Adrenal gland (tissue), 12 donors: ENCODE data around the gene TREH. TPM values are rescaled to one million over a fixed set of nuclear protein-coding genes. Genes with fewer than 3 reads are reported as not detected.

Experiments used
- DNase-seq, 7 donors: peaks; one replicate each; pipeline ENCODE4 v3.0.0-alpha.2; 2019 to 2020
- H3K27ac ChIP-seq, 5 donors: fragments of 200-600 bp; sonication (generic) in 4 of 5; 1 replicate in 3 of 5; 2 replicates in 2 of 5; pipeline versions ENCODE4 v1.5.1 to v1.8.0; 2016 to 2020; ENCODE audit warnings: mild to moderate bottlenecking in 1 of 5
- H3K27me3 ChIP-seq: fragments of 200-600 bp; 2 replicates; pipeline ENCODE4 v1.8.0; 2021
- H3K36me3 ChIP-seq, 2 donors: fragments of 200-600 bp; replicated peaks in 1 of 2; 1 replicate in 1 of 2; 2 replicates in 1 of 2; pipeline versions ENCODE4 v1.5.1 to v1.8.0; 2018 to 2022
- H3K4me1 ChIP-seq, 2 donors: fragments of 200-600 bp; replicated peaks in 1 of 2; 1 replicate in 1 of 2; 2 replicates in 1 of 2; pipeline versions ENCODE4 v1.5.1 to v1.8.0; 2018 to 2021
- H3K4me3 ChIP-seq, 4 donors: fragments of 200-600 bp; sonication (generic) in 3 of 4; one replicate each; pipeline ENCODE4 v1.5.1; 2016 to 2018
- H3K9me3 ChIP-seq, 3 donors: fragments of 200-600 bp; sonication (generic) in 1 of 3; replicated peaks in 1 of 3; 1 replicate in 2 of 3; 2 replicates in 1 of 3; pipeline versions ENCODE4 v1.5.1 to v1.8.0; 2016 to 2021
- POLR2A ChIP-seq, 2 donors: fragments of 450-650 bp; IDR thresholded peaks; one replicate each; pipeline ENCODE4 v1.6.1; 2017; ENCODE audit warnings: antibody characterized with exemption in 2 of 2, mild to moderate bottlenecking in 2 of 2, moderate library complexity in 1 of 2
- WGBS, 4 donors: extraction: QIAGEN DNeasy Blood & Tissue Kit in 2 of 4; methylation state at CpG; one replicate each; pipeline versions ENCODE4 v1.1.5 to v1.1.7; 2013 to 2017; 5-methylcytosine and 5-hydroxymethylcytosine counted together
- intact Hi-C, 2 donors: fragments of 100-400 bp; cut with DNase I; formaldehyde crosslinking; loops; one replicate each; pipeline versions ENCODE4 v1.14.1 to v1.15.0; 2022 to 2023
- polyA plus RNA-seq, 3 donors: library from polyadenylated mRNA; stranded (reverse); fragments of 200-250 nt in 2 of 3; fragments of 350-450 nt in 1 of 3; fragmentation: Illumina TruSeq in 1 of 3; extraction: RNeasy Lipid Tissue Mini Kit (QIAGEN cat#74804) in 1 of 3; gene quantifications; one replicate each; pipeline ENCODE4 v1.2.3, GENCODE V29; 2013 to 2014
- total RNA-seq, 9 donors: library from RNA; depleted of rRNA in 4 of 9; stranded (reverse); fragments of >200 nt in 4 of 9; fragments of 120-200 nt in 1 of 9; fragmentation: NEBNext Ultra II Directional in 1 of 9; extraction: Animal tissue kit (Norgen Biotek cat#: 25700) in 1 of 9; gene quantifications; one replicate each; pipeline versions ENCODE4 v1.1.0 to v1.2.4, GENCODE V29; 2013 to 2023
- TF ChIP-seq, protein P1 (sequence below), 6 experiments: fragments of 450-650 bp in 4 of 6; fragments of 200-600 bp in 2 of 6; sonication (generic) in 1 of 6; IDR thresholded peaks; 1 replicate in 5 of 6; 2 replicates in 1 of 6; pipeline versions ENCODE4 v1.5.1 to v1.8.0; 2016 to 2021; ENCODE audit warnings: antibody characterized with exemption in 6 of 6, mild to moderate bottlenecking in 2 of 6, moderate library complexity in 1 of 6
- donor health status: healthy with polysubstance abuse.
- donor health status: Bipolar disorder and iron deficiency.
- donor health status: DM: yes; HTN: yes; CAD: no.
- donor health status: DM: no; HTN: no; CAD: no.
- donor health status: DM: no; HTN: no; CAD: no.
- donor health status: DM: yes; HTN: yes; CAD: no.

Gene TREH
- total and polyA plus RNA-seq, 12 donors: 3.0 to 5.1 TPM; not detected in 10

DNA sequence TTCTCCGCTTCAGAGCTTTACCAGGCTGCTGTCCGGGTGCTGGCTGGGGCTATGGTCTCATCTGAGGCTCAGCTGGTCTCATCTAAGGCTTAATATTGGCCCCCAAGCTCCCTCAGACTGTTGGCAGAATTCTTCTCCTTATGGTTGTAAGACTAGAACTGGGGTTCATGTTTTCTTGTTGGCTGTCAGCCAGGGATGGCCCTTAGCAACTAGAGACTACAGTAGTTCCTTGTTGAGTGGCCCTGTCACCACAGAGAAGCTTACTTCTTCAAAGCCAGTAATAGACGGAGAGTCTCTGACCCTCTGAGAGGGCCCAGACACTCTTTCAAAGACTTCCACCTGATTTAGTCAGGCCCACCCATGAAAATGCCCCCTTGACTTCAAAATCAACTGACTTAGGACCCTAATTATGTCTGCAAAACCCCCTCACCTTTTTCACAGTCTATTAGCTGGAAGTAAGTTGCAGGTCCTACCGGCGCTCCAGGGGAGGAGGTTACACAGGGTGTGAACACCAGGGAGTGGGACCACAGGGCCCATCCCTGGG, 24.2 kb upstream of the TREH start:
- Histone ChIP-seq H3K9me3 (no peaks in the 10 kb centered on the region), H3K4me1 (peaks cover 0 to 7% of the 10 kb centered on the region in 2 donors), H3K27me3 (no peaks in the 10 kb centered on the region), H3K4me3 (no peak overlapping the region), H3K27ac (no peak overlapping the region), H3K36me3 (no peaks in the 10 kb centered on the region)
- WGBS, 4 donors: 91 to 95% (median 93%) methylated on average over 5 of the region's 5 CpGs
- TF ChIP-seq, protein P1, sequence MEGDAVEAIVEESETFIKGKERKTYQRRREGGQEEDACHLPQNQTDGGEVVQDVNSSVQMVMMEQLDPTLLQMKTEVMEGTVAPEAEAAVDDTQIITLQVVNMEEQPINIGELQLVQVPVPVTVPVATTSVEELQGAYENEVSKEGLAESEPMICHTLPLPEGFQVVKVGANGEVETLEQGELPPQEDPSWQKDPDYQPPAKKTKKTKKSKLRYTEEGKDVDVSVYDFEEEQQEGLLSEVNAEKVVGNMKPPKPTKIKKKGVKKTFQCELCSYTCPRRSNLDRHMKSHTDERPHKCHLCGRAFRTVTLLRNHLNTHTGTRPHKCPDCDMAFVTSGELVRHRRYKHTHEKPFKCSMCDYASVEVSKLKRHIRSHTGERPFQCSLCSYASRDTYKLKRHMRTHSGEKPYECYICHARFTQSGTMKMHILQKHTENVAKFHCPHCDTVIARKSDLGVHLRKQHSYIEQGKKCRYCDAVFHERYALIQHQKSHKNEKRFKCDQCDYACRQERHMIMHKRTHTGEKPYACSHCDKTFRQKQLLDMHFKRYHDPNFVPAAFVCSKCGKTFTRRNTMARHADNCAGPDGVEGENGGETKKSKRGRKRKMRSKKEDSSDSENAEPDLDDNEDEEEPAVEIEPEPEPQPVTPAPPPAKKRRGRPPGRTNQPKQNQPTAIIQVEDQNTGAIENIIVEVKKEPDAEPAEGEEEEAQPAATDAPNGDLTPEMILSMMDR (IDR thresholded peaks at IDR 0.05): no peak
- TF ChIP-seq POLR2A (IDR thresholded peaks at IDR 0.05): no peak
- intact Hi-C loops: loop anchor here in 1 of 2 donors (10.0 kb wide), 1 partner anchor 161 kb away; no protein-coding TSS in a partner anchor
- peak in 6 of 7 donors; percentile 36 to 62 (median 48) for DNase-seq

DNA sequence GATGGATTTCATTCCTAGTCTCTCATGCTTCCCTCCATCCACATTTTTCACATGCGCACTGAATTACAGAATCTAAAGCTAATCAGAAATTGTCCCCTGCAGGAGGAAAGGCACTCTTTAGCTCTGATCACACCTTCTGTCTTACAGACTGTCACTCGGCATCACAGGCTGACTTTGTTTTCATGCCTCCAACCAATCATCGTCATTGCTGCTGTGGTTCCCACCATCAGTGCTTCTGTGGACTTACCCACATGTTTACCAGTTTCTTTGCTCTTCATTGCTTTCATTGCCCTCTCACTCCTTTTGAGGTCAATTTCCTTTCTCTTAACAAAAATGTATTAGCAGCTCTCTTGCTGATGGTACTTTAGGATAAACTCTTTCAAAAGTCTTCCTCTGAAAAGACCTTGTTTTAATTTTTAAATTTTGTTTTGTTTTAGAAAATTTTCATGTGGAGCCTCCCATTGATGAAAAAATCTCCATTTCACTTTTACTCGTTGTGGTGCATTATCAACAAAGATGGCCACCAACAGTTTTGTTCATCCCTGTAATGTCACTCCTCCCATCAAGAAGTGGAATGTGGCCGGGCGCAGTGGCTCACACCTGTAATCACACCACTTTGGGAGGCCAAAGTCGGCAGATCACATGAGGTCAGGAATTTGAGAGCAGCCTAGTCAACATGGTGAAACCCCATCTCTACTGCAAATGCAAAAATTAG, 20.2 kb upstream of the TREH start:
- Histone ChIP-seq H3K4me3 (no peak overlapping the region), H3K27ac (no peak overlapping the region), H3K9me3 (no peaks in the 10 kb centered on the region), H3K27me3 (no peaks in the 10 kb centered on the region), H3K4me1 (no peaks in the 10 kb centered on the region), H3K36me3 (no peaks in the 10 kb centered on the region)
- TF ChIP-seq POLR2A (IDR thresholded peaks at IDR 0.05): no peak
- TF ChIP-seq, protein P1 (IDR thresholded peaks at IDR 0.05): no peak
- WGBS, 4 donors: 82 to 89% (median 85%) methylated on average over 7 of the region's 7 CpGs
- no peak for DNase-seq
- intact Hi-C loops: loop anchor here in 1 of 2 donors (10.0 kb wide), 1 partner anchor 165 kb away; no protein-coding TSS in a partner anchor

DNA sequence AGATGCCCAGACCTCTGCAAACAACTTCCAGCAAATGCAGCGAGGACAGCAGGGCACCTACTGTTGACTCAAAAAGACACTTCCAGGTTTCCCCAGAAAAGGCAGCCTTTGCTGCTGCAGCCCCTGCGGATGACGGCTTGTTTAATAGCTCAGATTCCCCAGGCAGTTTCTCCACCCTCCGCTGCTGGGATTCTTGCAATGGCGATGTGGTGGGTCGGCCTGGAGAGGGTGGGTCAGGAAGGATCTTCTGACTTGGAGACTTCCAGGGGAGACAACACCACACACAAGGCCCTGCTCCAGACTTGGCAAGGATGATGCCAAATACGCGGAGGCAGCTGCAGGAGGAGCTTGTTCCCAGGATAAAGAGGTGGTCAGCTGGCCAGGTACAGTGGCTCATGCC, 17.9 kb upstream of the TREH start:
- Histone ChIP-seq H3K36me3 (no peaks in the 10 kb centered on the region), H3K4me1 (no peaks in the 10 kb centered on the region), H3K4me3 (no peak overlapping the region), H3K27ac (no peak overlapping the region), H3K9me3 (no peaks in the 10 kb centered on the region), H3K27me3 (no peaks in the 10 kb centered on the region)
- WGBS, 4 donors: 74 to 92% (median 79%) methylated on average over 2 to 8 of the region's 8 CpGs
- no peak for TF ChIP-seq POLR2A (IDR thresholded peaks at IDR 0.05)
- TF ChIP-seq, protein P1 (IDR thresholded peaks at IDR 0.05): no peak
- no peak for DNase-seq
- intact Hi-C loops: no loop called here

DNA sequence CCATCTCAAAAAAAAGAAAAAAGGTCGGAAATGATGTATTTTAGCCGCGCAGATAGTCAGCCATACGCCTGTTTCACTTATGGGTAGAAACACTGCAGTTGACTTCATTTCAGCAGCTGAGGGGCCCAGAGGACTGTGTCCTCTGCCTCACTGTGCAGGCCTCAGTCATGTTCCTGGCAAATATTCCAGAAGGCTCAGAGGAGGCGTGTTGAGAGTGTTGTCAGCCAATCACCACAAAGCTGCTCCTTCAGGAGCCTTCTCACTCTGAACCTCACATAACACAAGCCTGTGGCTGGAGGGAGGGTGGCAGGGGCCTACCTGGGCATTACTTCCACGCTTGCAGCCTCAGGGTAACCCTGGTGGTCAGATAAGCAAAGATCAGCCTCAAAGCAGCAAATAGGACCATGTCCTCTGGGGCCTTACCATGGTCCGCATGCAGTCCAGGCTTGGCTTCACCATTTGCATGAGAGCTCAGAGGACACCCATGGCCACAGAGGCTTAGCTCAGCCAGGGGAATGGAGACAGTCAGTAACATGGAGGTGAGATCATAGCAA, 17.3 kb upstream of the TREH start:
- Histone ChIP-seq H3K27ac (no peak overlapping the region), H3K27me3 (no peaks in the 10 kb centered on the region), H3K4me1 (no peaks in the 10 kb centered on the region), H3K9me3 (no peaks in the 10 kb centered on the region), H3K36me3 (no peaks in the 10 kb centered on the region), H3K4me3 (no peak overlapping the region)
- TF ChIP-seq POLR2A (IDR thresholded peaks at IDR 0.05): no peak
- TF ChIP-seq, protein P1 (IDR thresholded peaks at IDR 0.05): no peak
- intact Hi-C loops: no loop called here
- 86 to 96% (median 94%) methylated on average over 5 to 7 of the region's 7 CpGs for WGBS, 4 donors
- DNase-seq: no peak
